ENCODE results near the gene TOP2A.
A peak's percentile ranks its signal among the peaks of the same experiment; 100 is the strongest.

Gene TOP2A

GRCh38 chr17:40366076-40366860, 51.4 kb downstream of the TOP2A start:
- H3K27me3 Mint-ChIP-seq (ENCODE audit: low read depth) = peaks cover 30% of the 10 kb centered on the region
- peak overlapping the region in 2 of 3 experiments; percentile 6 to 29 for H3K4me3 Mint-ChIP-seq
- H3K4me1 Mint-ChIP-seq = no peaks in the 10 kb centered on the region
- H3K27ac Mint-ChIP-seq = no peak overlapping the region
- no peaks in the 10 kb centered on the region for H3K9me3 Mint-ChIP-seq
- no peaks in the 10 kb centered on the region for H3K36me3 Mint-ChIP-seq (ENCODE audit: low read depth)
- no peak for TF ChIP-seq CTCF (IDR thresholded peaks at IDR 0.05; ENCODE audit: unreplicated experiment in 3 of 3)

- H3K27ac Mint-ChIP-seq = no peak overlapping the region
- no peaks in the 10 kb centered on the region for H3K36me3 Mint-ChIP-seq (ENCODE audit: low read depth)
- H3K27me3 Mint-ChIP-seq (ENCODE audit: low read depth) = peaks cover 35% of the 10 kb centered on the region
- H3K4me1 Mint-ChIP-seq = no peaks in the 10 kb centered on the region
- no peak for TF ChIP-seq CTCF (IDR thresholded peaks at IDR 0.05; ENCODE audit: unreplicated experiment in 3 of 3)
- H3K4me3 Mint-ChIP-seq = peak overlapping the region; percentile 64 to 80 (median 68)
- no peaks in the 10 kb centered on the region for H3K9me3 Mint-ChIP-seq
Observed at GRCh38 chr17:40364906-40365305, 52.8 kb downstream of the TOP2A start.

DNA sequence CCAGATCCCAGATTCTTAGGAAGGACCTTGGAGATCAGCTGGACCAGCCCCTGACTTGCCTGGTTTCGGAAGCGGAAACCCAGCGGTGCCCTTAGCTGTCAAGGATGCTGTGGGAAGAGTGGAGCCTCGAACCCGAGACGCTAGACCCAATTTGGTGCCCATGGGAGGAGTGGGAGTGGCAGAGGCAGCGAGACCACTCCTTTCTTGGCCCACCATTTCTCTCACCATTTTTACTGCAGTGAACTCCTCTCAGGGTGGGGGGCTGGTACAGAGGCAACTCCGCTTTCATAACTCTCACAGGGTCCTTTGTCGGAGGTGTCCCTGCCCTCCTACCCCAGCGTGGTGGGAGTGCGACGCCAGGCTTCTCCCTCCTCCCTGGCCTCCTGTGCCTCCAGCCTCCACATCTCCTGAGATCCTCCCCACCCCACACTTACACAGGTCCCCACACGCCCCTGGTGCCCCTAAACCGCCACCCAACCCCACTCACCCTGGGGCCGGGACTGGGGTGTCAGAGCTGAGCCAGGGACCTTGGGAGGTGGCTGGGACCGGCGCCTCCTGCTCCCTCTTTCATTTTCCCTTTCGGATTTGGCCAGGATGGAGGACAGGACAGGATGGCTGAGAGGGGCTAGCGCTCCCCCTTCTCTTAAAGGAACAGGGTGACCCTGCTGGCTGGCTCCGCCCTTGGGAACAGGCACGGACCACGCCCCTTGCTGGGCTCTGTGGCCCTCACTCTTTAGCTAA, 53.4 kb downstream of the TOP2A start, which contains the start of gene GJD3:
GJD3 (minus strand) TSS at position 617 of the 741 bp plus-strand sequence. CDS start 922 bp downstream, outside the sequence.
- H3K36me3 Mint-ChIP-seq (ENCODE audit: low read depth) = no peaks in the 10 kb centered on the region
- H3K27me3 Mint-ChIP-seq (ENCODE audit: low read depth) = peaks cover 31% of the 10 kb centered on the region
- no peak for TF ChIP-seq CTCF (IDR thresholded peaks at IDR 0.05; ENCODE audit: unreplicated experiment in 3 of 3)
- no peak within 1 kb of the TSS for H3K27ac Mint-ChIP-seq
- H3K4me3 Mint-ChIP-seq = peak within 1 kb of the TSS; percentile 73 to 83 (median 80)
- no peaks in the 10 kb centered on the region for H3K9me3 Mint-ChIP-seq
- H3K4me1 Mint-ChIP-seq = no peaks in the 10 kb centered on the region

DNA sequence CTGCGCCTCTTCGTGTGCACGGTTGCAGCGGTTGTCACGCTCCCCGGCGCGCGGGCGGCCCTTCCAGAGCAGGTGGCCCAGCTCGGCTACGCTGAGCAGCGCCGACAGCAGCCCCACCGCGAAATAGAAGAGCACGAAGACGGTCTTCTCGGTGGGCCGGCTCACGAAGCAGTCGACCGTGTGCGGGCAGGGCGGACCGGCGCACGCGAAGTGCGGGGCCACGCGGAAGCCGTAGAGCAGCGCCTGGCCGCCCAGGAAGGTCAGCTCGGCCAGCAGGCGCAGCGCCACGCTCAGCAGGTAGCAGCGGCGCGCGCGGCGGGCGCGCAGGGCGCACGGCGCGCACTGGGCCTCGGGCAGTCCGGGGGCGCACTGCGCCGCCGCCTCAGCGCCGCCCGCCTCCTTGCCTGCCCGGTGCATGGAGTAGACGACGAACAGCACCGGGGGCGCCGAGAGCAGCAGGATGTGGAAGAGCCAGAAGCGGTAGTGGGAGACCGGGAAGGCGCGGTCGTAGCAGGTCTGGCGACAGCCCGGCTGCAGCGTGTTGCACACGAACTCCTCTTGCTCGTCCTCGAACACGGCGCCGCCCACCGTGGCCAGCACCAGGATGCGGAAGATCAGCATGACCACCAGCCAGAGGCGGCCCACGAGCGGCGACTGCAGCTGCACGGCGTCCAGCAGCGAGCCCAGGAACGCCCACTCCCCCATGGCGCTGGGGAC, 54.4 kb downstream of the TOP2A start:
- Mint-ChIP-seq H3K27ac (no peak overlapping the region), H3K27me3 (ENCODE audit: low read depth) (peaks cover 31% of the 10 kb centered on the region), H3K4me1 (peaks cover 5% of the 10 kb centered on the region), H3K4me3 (peak overlapping the region; percentile 80 to 83 (median 81)), H3K9me3 (no peaks in the 10 kb centered on the region), H3K36me3 (ENCODE audit: low read depth) (no peaks in the 10 kb centered on the region)
- TF ChIP-seq CTCF (IDR thresholded peaks at IDR 0.05; ENCODE audit: unreplicated experiment in 3 of 3) = no peak

DNA sequence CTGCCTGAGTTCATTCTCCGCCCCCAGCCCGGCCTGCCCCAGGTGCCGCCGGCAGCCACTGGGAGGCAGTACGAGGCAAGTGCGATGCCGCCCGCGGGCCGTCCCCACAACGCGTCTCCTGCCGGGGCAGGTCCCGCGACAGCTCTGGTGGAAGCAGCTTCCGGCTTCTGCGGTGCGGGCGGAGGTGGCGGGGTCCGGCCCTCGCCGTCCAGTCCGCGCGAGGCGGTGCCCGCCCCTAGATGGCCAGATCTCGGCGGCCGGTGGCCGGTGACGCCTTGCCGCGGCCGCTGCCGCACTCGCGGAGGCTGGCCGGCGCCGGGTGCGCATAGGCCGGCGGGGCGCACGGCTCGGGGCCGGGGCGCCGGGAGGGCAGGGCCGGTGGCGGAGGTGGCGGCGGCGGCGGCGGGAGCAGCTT, 55.0 kb downstream of the TOP2A start:
- peak; percentile 68 to 77 (median 71) for TF ChIP-seq CTCF (IDR thresholded peaks at IDR 0.05; ENCODE audit: unreplicated experiment in 3 of 3)
- Mint-ChIP-seq H3K4me1 (peaks cover 11% of the 10 kb centered on the region), H3K9me3 (no peaks in the 10 kb centered on the region), H3K36me3 (ENCODE audit: low read depth) (no peaks in the 10 kb centered on the region), H3K4me3 (peak overlapping the region; percentile 68 to 71 (median 69)), H3K27me3 (ENCODE audit: low read depth) (peaks cover 31% of the 10 kb centered on the region), H3K27ac (no peak overlapping the region)
